IMR-90 (cell line): Measurements from ENCODE around the gene F5. TPM values are rescaled to one million over a fixed set of nuclear protein-coding genes. Genes with fewer than 3 reads are reported as not detected.

ENCODE experiments used
- ATAC-seq: fragments of 200-7000 bp; cut with Tn5 transposase; 2 replicates; pipeline ENCODE4 v1.9.1; 2020; ENCODE audit warnings: low read depth, mild to moderate bottlenecking, moderate library complexity
- BruUV-seq: library from RNA; stranded (reverse); fragments of 400-500 nt; replicated peaks from 2 replicates; lab custom pipeline; 2021; lab: Mats Ljungman, UMichigan
- CTCF ChIA-PET: fragments of 300-600 bp; formaldehyde crosslinking; extraction: SDS; loops from one replicate; lab custom pipeline; 2021; ENCODE audit warnings: antibody characterized with exemption; lab: Yijun Ruan, JAX
- POLR2A ChIA-PET: fragments of 300-600 bp; sonication (Branson Sonifier 250); formaldehyde crosslinking; loops from one replicate; lab custom pipeline; 2022; ENCODE audit warnings: antibody characterized with exemption; ENCODE audit not compliant: unreplicated experiment; lab: Charles Lee
- DNase-seq: peaks from one replicate; pipeline ENCODE4 v3.0.0; 2013
- H2AFZ ChIP-seq: replicated peaks from 2 replicates; pipeline ENCODE3; 2013; ENCODE audit warnings: low read length, mild to moderate bottlenecking; ENCODE audit not compliant: poor library complexity
- H2AK5ac ChIP-seq: 2 replicates; pipeline ENCODE4 v1.6.1; 2013; ENCODE audit warnings: low read depth, low read length, inconsistent platforms
- H2AK9ac ChIP-seq: replicated peaks from 2 replicates; pipeline ENCODE3; 2013; ENCODE audit warnings: mild to moderate bottlenecking, low read depth, low read length, moderate library complexity; ENCODE audit not compliant: poor library complexity
- H2BK120ac ChIP-seq: 2 replicates; pipeline ENCODE4 v1.6.1; 2013; ENCODE audit warnings: low read depth, low read length, inconsistent platforms
- H2BK15ac ChIP-seq: 3 replicates; pipeline ENCODE4 v1.6.1; 2013; ENCODE audit warnings: low read depth, low read length, inconsistent platforms
- H2BK20ac ChIP-seq: 2 replicates; pipeline ENCODE4 v1.6.1; 2013; ENCODE audit warnings: low read depth, mild to moderate bottlenecking, inconsistent platforms, low read length, moderate library complexity
- H2BK5ac ChIP-seq: 2 replicates; pipeline ENCODE4 v1.6.1; 2013; ENCODE audit warnings: mild to moderate bottlenecking, low read depth, low read length, inconsistent platforms; ENCODE audit not compliant: poor library complexity, severe bottlenecking
- H3K14ac ChIP-seq: replicated peaks from 2 replicates; pipeline ENCODE4 v1.6.1; 2013; ENCODE audit warnings: low read depth, low read length, inconsistent platforms
- H3K18ac ChIP-seq: 2 replicates; pipeline ENCODE4 v1.6.1; 2013; ENCODE audit warnings: low read depth, low read length, control low read depth
- H3K23ac ChIP-seq: 2 replicates; pipeline ENCODE4 v1.6.1; 2013; ENCODE audit warnings: low read depth, low read length, inconsistent platforms
- H3K27ac ChIP-seq: 2 replicates; pipeline ENCODE4 v1.5.1; 2013; ENCODE audit warnings: mild to moderate bottlenecking, control low read depth, low read length; ENCODE audit not compliant: insufficient read depth
- H3K27me3 ChIP-seq: 2 replicates; pipeline ENCODE4 v1.6.1; 2013; ENCODE audit warnings: low read length; ENCODE audit not compliant: control insufficient read depth, insufficient read depth
- H3K36me3 ChIP-seq: 2 replicates; pipeline ENCODE4 v1.6.1; 2013; ENCODE audit warnings: low read length, mixed read lengths; ENCODE audit not compliant: control insufficient read depth, insufficient read depth
- H3K4ac ChIP-seq: 2 replicates; pipeline ENCODE4 v1.6.1; 2013; ENCODE audit warnings: low read depth, low read length, inconsistent platforms
- H3K4me1 ChIP-seq: 2 replicates; pipeline ENCODE4 v1.6.1; 2013; ENCODE audit warnings: low read length, mixed read lengths; ENCODE audit not compliant: control insufficient read depth, insufficient read depth
- H3K4me2 ChIP-seq: 2 replicates; pipeline ENCODE4 v1.6.1; 2013; ENCODE audit warnings: low read depth, mild to moderate bottlenecking, control low read depth, low read length, moderate library complexity
- H3K4me3 ChIP-seq: 2 replicates; pipeline ENCODE4 v1.5.1; 2013; ENCODE audit warnings: low read depth, mild to moderate bottlenecking, control low read depth, low read length, moderate library complexity; ENCODE audit not compliant: insufficient read depth
- H3K56ac ChIP-seq: 2 replicates; pipeline ENCODE4 v1.6.1; 2013; ENCODE audit warnings: low read length, inconsistent platforms; ENCODE audit not compliant: insufficient read depth; ENCODE audit errors: extremely low read depth
- H3K79me1 ChIP-seq, 2 experiments: 2 replicates each; pipeline ENCODE4 v1.6.1; 2013; ENCODE audit warnings: low read length in 2 of 2, inconsistent platforms in 1 of 2, low read depth in 1 of 2
- H3K9ac ChIP-seq: 2 replicates; pipeline ENCODE4 v1.6.1; 2013; ENCODE audit warnings: low read depth, low read length, control low read depth
- H3K9me1 ChIP-seq: 2 replicates; pipeline ENCODE4 v1.6.1; 2013; ENCODE audit warnings: low read length, inconsistent platforms; ENCODE audit not compliant: insufficient read depth
- H3K9me3 ChIP-seq: 2 replicates; pipeline ENCODE4 v1.6.1; 2013; ENCODE audit warnings: low read length; ENCODE audit not compliant: control insufficient read depth, insufficient read depth
- H4K20me1 ChIP-seq: 2 replicates; pipeline ENCODE4 v1.6.1; 2013; ENCODE audit warnings: low read length, inconsistent platforms; ENCODE audit not compliant: insufficient read depth
- H4K5ac ChIP-seq: 2 replicates; pipeline ENCODE4 v1.6.1; 2013; ENCODE audit warnings: mild to moderate bottlenecking, low read depth, low read length, control low read depth
- H4K8ac ChIP-seq, 2 experiments: 2 replicates each; pipeline ENCODE4 v1.6.1; 2013; ENCODE audit warnings: low read depth in 2 of 2, low read length in 2 of 2, control low read depth in 1 of 2, inconsistent platforms in 1 of 2
- H4K91ac ChIP-seq: 2 replicates; pipeline ENCODE4 v1.6.1; 2013; ENCODE audit warnings: low read depth, low read length, inconsistent platforms; ENCODE audit not compliant: insufficient read depth
- BHLHE40 ChIP-seq: fragments of 150-350 bp; IDR thresholded peaks from 2 replicates; pipeline ENCODE4 v1.6.1; 2016; ENCODE audit warnings: mild to moderate bottlenecking, low read depth, low read length
- CHD1 ChIP-seq: IDR thresholded peaks from 2 replicates; pipeline ENCODE4 v1.6.1; 2012; ENCODE audit warnings: low read depth, low read length, improper control_type of control experiment
- FOS ChIP-seq: fragments of 150-350 bp; IDR thresholded peaks from 2 replicates; pipeline ENCODE4 v1.6.1; 2016; ENCODE audit warnings: low read depth, low read length
- MAFK ChIP-seq: IDR thresholded peaks from 2 replicates; pipeline ENCODE4 v1.6.1; 2012; ENCODE audit warnings: low read depth, low read length, improper control_type of control experiment
- MAZ ChIP-seq: IDR thresholded peaks from 2 replicates; pipeline ENCODE4 v1.6.1; 2012; ENCODE audit warnings: low read depth, mild to moderate bottlenecking, low read length, improper control_type of control experiment, moderate library complexity, borderline replicate concordance
- NFE2L2 ChIP-seq: fragments of 150-350 bp; IDR thresholded peaks from 2 replicates; pipeline ENCODE4 v1.6.1; 2016; ENCODE audit warnings: low read depth, mild to moderate bottlenecking, low read length
- POLR2A ChIP-seq: IDR thresholded peaks from 2 replicates; pipeline ENCODE4 v1.6.1; 2012; ENCODE audit warnings: mild to moderate bottlenecking, low read depth, low read length
- RAD21 ChIP-seq: IDR thresholded peaks from 2 replicates; pipeline ENCODE4 v1.6.1; 2012; ENCODE audit warnings: low read length, improper control_type of control experiment
- RFX5 ChIP-seq: IDR thresholded peaks from 2 replicates; pipeline ENCODE4 v1.8.0; 2012; ENCODE audit warnings: low read depth, mild to moderate bottlenecking, low read length, moderate library complexity
- SMC3 ChIP-seq: fragments of 150-350 bp; IDR thresholded peaks from 2 replicates; pipeline ENCODE4 v1.6.1; 2016; ENCODE audit warnings: low read depth, mild to moderate bottlenecking, antibody characterized with exemption, low read length, moderate library complexity
- WGBS, 2 experiments: methylation state at CpG; one replicate each; pipeline versions ENCODE4 v1.1.5 to v1.1.7; 2013; ENCODE audit warnings: missing lambda C conversion rate in 2 of 2; ENCODE audit not compliant: insufficient read length in 1 of 2; ENCODE audit errors: extremely low coverage in 2 of 2; 5-methylcytosine and 5-hydroxymethylcytosine counted together
- dilution Hi-C: fragments of 300-500 bp; cut with HindIII; formaldehyde crosslinking; loops from one replicate; pipeline ENCODE4 v1.14.3; 2018; ENCODE audit warnings: low sequenced_read_pairs; ENCODE audit not compliant: unreplicated experiment
- in situ Hi-C: fragments of 300-500 bp; cut with MboI; formaldehyde crosslinking; loops from 3 replicates; pipeline ENCODE4 v1.14.3; 2019; ENCODE audit warnings: low sequenced_read_pairs, inconsistent platforms, mixed read lengths
- intact Hi-C: fragments of 100-400 bp; cut with micrococcal nuclease; formaldehyde crosslinking; loops from 2 replicates; pipeline ENCODE4 v1.10.0; 2022
- polyA plus RNA-seq, 3 experiments: library from polyadenylated mRNA; depleted of rRNA; stranded (reverse); fragments of >200 nt; gene quantifications; 2 replicates each; pipeline ENCODE4 v1.2.3, GENCODE V29; 2012; ENCODE audit warnings: low replicate concordance in 1 of 3
- total RNA-seq: library from RNA; depleted of rRNA; stranded (reverse); fragments of >200 nt; gene quantifications from 2 replicates; pipeline ENCODE4 v1.2.3, GENCODE V29; 2012
- TF ChIP-seq, protein P1 (sequence below): fragments of 150-350 bp; IDR thresholded peaks from 2 replicates; pipeline ENCODE4 v1.6.1; 2017; ENCODE audit warnings: mild to moderate bottlenecking, antibody characterized with exemption, low read length, low read depth
- TF ChIP-seq, protein P2 (sequence below): fragments of 150-350 bp; IDR thresholded peaks from 2 replicates; pipeline ENCODE4 v1.6.1; 2016; ENCODE audit warnings: low read depth, mild to moderate bottlenecking, low read length, moderate library complexity, borderline replicate concordance

The F5 gene
- total and polyA plus RNA-seq, 2 of the 4 experiments (the other 2 are of a cell fraction): not detected

DNA sequence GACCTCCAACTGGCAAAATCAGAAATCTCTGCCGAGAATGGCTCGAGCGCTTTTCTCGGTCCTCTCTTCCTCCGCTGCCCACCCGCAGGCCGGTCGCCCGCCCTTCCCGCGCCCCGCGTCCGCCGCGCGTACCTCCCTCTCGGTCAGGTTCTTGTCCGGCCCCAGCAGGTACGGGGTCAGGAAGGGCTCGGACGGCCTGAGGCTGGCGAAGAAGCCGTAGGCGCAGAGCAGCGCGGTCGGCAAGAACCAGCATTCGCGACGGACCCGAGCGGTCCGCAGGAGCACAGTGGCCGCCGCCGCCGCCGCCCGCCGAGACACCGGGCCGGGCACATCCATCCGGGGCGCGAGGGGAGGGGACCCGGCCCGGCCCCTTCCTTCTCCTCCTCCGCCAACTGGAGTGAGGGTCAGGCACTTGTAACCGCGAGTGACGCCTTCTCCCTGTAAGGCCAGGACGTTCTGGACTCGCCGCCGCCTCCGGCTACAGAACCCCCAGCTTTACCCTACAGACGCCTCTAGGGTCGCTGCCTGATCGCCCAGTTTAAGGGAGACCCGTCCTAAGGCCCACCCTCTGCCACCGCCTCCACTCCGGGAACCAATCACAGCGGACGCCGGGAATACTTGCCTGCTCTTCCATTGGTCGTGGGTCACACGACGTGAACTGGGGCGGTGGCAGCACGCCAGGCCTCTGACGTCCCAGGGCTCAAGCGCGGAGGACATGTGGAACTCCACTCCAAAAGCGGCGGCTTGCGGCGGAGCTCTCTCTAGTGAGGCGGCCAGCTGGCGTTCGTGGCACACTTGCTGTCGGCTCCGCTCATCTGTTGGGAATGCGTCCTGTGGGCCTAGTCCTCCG is 100.6 kb downstream of the F5 start, which contains the start of gene SLC19A2:
SLC19A2 (minus strand) TSS at position 514 of the 850 bp plus-strand sequence; CDS start at position 336, 178 bp downstream.
- H3K36me3 ChIP-seq: no peaks in the 10 kb centered on the region
- H2AK9ac ChIP-seq: peak within 1 kb of the TSS; percentile 39
- H3K9me3 ChIP-seq: no peaks in the 10 kb centered on the region
- H2BK120ac ChIP-seq: peak within 1 kb of the TSS; percentile 82
- H3K4me1 ChIP-seq: peaks cover 5% of the 10 kb centered on the region
- ChIA-PET POLR2A (interaction anchor here (0.5 kb wide), 1 partner anchor 375 kb away, joined by 4 read pairs; no protein-coding TSS in a partner anchor), CTCF (interaction anchor here (0.7 to 0.9 kb wide), 3 partner anchors 10 to 158 kb away, joined by 3 to 4 read pairs (median 3); no protein-coding TSS in a partner anchor)
- H3K23ac ChIP-seq: peak within 1 kb of the TSS; percentile 80
- peak within 1 kb of the TSS; percentile 97 for H3K4me2 ChIP-seq
- H4K20me1 ChIP-seq: no peaks in the 10 kb centered on the region
- intact Hi-C loops (loop anchor here (1.0 to 10.0 kb wide), 5 partner anchors 26 to 319 kb away; partner anchors contain the start of gene NME7), in situ Hi-C loops (loop anchor here (10.0 kb wide), 1 partner anchor 371 kb away; no protein-coding TSS in a partner anchor), dilution Hi-C loops (no loop called here)
- peak within 1 kb of the TSS; percentile 59; the same call in 2 of the 3 replicates for H2BK15ac ChIP-seq
- no TSS peak for BruUV-seq
- ATAC-seq (peak; percentile 98), DNase-seq (peak; percentile 99)
- peak within 1 kb of the TSS; percentile 45; the same call in 1 of the 2 replicates for H2BK20ac ChIP-seq
- 0 out of 2 replicates have a peak, but pooled peaks cover 4% of the 10 kb centered on the region for H3K9me1 ChIP-seq
- H3K79me1 ChIP-seq: peaks cover 9 to 21% of the 10 kb centered on the region in 2 experiments; a peak in 3 of 4 replicates
- H3K27me3 ChIP-seq: no peaks in the 10 kb centered on the region
- H4K5ac ChIP-seq: peak within 1 kb of the TSS; percentile 5
- peak within 1 kb of the TSS; percentile 66 for H3K14ac ChIP-seq
- H3K9ac ChIP-seq: peak within 1 kb of the TSS; percentile 70
- H3K4me3 ChIP-seq: peak within 1 kb of the TSS; percentile 75
- H2BK5ac ChIP-seq: peak within 1 kb of the TSS; percentile 68
- H4K8ac ChIP-seq: peak within 1 kb of the TSS; percentile 10 to 76; a peak in 2 of 4 replicates
- peak within 1 kb of the TSS; percentile 93 for H2AFZ ChIP-seq
- 0% methylated on average over 22 of the region's 85 CpGs; no CpG with 5 or more reads in 1 of the 2 experiments for WGBS, 2 experiments
- H4K91ac ChIP-seq: peak within 1 kb of the TSS; percentile 35; the same call in 1 of the 2 replicates
- H2AK5ac ChIP-seq: no peak within 1 kb of the TSS
- H3K4ac ChIP-seq: peak within 1 kb of the TSS; percentile 79
- H3K56ac ChIP-seq: peak within 1 kb of the TSS; percentile 87; the same call in 1 of the 2 replicates
- peak within 1 kb of the TSS; percentile 79 for H3K27ac ChIP-seq
- H3K18ac ChIP-seq: peak within 1 kb of the TSS; percentile 55
- TF ChIP-seq, protein P1, sequence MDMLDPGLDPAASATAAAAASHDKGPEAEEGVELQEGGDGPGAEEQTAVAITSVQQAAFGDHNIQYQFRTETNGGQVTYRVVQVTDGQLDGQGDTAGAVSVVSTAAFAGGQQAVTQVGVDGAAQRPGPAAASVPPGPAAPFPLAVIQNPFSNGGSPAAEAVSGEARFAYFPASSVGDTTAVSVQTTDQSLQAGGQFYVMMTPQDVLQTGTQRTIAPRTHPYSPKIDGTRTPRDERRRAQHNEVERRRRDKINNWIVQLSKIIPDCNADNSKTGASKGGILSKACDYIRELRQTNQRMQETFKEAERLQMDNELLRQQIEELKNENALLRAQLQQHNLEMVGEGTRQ: peak; percentile 72
- TF ChIP-seq BHLHE40 (peak; percentile 83), FOS (peak; percentile 43; the same call in 1 of the 2 replicates), POLR2A (peak; percentile 99), NFE2L2 (peak; percentile 11; the same call in 1 of the 2 replicates), RAD21 (no peak; the same call in 1 of the 2 replicates), MAZ (peak; percentile 13; the same call in 1 of the 2 replicates), RFX5 (no peak), CHD1 (no peak), SMC3 (no peak), MAFK (no peak)
- TF ChIP-seq, protein P2, sequence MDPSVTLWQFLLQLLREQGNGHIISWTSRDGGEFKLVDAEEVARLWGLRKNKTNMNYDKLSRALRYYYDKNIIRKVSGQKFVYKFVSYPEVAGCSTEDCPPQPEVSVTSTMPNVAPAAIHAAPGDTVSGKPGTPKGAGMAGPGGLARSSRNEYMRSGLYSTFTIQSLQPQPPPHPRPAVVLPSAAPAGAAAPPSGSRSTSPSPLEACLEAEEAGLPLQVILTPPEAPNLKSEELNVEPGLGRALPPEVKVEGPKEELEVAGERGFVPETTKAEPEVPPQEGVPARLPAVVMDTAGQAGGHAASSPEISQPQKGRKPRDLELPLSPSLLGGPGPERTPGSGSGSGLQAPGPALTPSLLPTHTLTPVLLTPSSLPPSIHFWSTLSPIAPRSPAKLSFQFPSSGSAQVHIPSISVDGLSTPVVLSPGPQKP: no peak
